ENCODE data around the gene MIEN1. TPM values are rescaled to one million over a fixed set of nuclear protein-coding genes. Genes with fewer than 3 reads are reported as not detected.

MIEN1 gene, protein sequence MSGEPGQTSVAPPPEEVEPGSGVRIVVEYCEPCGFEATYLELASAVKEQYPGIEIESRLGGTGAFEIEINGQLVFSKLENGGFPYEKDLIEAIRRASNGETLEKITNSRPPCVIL
- total RNA-seq = 16.6 and 21.9 TPM in 2 replicates

GRCh38 chr17:39730095-39730921, at the start of gene MIEN1:
TSS of gene MIEN1 (minus strand) at chr17:39730532. CDS start at chr17:39730495, 37 bp downstream.

GRCh38 chr17:39737760-39738567, 7.6 kb upstream of the MIEN1 start, which contains the start of gene GRB7:
TSS of gene GRB7 (plus strand) at chr17:39737938. CDS start at chr17:39742302, 4,364 bp downstream.

GRCh38 chr17:39699818-39700147, 30.5 kb downstream of the MIEN1 start, which contains the start of gene ERBB2:
TSS of gene ERBB2 (plus strand) at chr17:39700064. CDS start at chr17:39700239, 175 bp downstream.

GRCh38 chr17:39687546-39688474, 42.5 kb downstream of the MIEN1 start, which contains the start of gene PGAP3:
TSS of gene PGAP3 (minus strand) at chr17:39688057. CDS start at chr17:39688014, 43 bp downstream.

Other genes starting within 250 kb of the MIEN1 start
- not detected in 2 replicates for gene NEUROD2, start 122.6 kb downstream of the MIEN1 start, total RNA-seq
- gene PPP1R1B, start 103.6 kb downstream of the MIEN1 start, total RNA-seq = under 0.01 TPM in 1 of 2 replicates, not detected in the other
- gene STARD3, start 93.4 kb downstream of the MIEN1 start, total RNA-seq = 25.3 and 34.2 TPM in 2 replicates
- under 0.01 and 0.36 TPM in 2 replicates for gene TCAP, start 65.2 kb downstream of the MIEN1 start, total RNA-seq
- not detected in 2 replicates for gene PNMT, start 62.1 kb downstream of the MIEN1 start, total RNA-seq
- 8.2 and 12.0 TPM in 2 replicates for gene PGAP3, start 42.5 kb downstream of the MIEN1 start, total RNA-seq
- 40.3 and 103 TPM in 2 replicates for gene ERBB2, start 30.5 kb downstream of the MIEN1 start, total RNA-seq
- gene GRB7, start 7.4 kb upstream of the MIEN1 start, total RNA-seq = 11.3 and 12.0 TPM in 2 replicates
- gene IKZF3, start 133.8 kb upstream of the MIEN1 start, total RNA-seq = under 0.01 and 0.57 TPM in 2 replicates
- not detected in 2 replicates for gene ZPBP2, start 137.7 kb upstream of the MIEN1 start, total RNA-seq
- gene GSDMB, start 188.1 kb upstream of the MIEN1 start, total RNA-seq = 4.1 and 9.0 TPM in 2 replicates
- 28.7 and 43.4 TPM in 2 replicates for gene ORMDL3, start 197.1 kb upstream of the MIEN1 start, total RNA-seq
- not detected in 2 replicates for gene LRRC3C, start 197.2 kb upstream of the MIEN1 start, total RNA-seq
- 0.21 and 7.9 TPM in 2 replicates for gene GSDMA, start 232.5 kb upstream of the MIEN1 start, total RNA-seq

All from nasal cavity respiratory epithelium epithelial cell of viscerocranial mucosa (primary cell).